G401.6 (cell line): Measurements from ENCODE around the gene EIF4EBP2.

Experiments used
- FAIRE-seq: peaks from 2 replicates; lab custom pipeline; 2012; peaks lifted over from hg19 to GRCh38; lab: Jason Lieb, UNC

Gene EIF4EBP2

GRCh38 chr10:70404036-70404786 lies at the start of gene EIF4EBP2:
Gene EIF4EBP2 (plus strand): TSS chr10:70404145. CDS start chr10:70404402, 257 bp downstream.
- FAIRE-seq: peak; percentile 95

DNA sequence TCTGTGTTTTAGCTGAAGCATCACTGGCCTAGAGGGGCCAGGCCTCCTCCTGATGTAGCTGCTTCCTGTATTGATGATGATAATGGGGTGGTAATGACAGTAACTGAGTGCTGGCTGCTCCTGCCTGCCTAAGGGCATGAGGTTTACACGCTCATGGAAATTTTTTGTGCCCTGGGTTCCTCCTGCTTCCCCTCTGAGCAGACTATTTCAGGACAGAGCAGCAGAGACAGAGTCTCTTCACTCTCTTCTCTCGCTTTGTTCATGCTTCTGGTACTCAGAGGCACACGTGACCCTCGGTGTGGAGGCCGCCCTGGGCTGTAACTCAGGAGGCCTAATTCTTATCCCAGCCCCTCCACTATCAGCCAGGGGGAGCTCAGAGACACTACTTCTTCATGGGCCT lies 49.4 kb upstream of the EIF4EBP2 start:
- no peak for FAIRE-seq

- no peak for FAIRE-seq
Observed at GRCh38 chr10:70355051-70356021, 48.6 kb upstream of the EIF4EBP2 start.

DNA sequence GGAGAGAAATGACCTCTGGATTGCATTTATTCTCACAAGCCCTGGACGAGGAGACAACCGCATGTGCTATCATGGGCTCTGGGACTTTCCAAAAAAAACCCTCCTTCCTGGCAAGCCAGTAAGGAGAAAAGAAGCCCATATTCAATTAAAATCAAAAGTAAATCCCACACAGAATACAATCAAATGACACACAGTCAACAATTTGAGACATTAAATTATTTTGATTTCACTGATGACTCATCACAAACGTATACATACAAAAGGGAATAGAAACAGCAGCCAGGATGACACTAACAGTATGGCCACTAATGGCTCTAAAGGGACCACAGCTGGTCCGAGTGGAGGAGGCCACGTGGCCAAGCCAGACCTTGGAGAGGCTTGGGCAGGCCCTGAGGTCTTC lies 46.4 kb upstream of the EIF4EBP2 start:
- FAIRE-seq: no peak

DNA sequence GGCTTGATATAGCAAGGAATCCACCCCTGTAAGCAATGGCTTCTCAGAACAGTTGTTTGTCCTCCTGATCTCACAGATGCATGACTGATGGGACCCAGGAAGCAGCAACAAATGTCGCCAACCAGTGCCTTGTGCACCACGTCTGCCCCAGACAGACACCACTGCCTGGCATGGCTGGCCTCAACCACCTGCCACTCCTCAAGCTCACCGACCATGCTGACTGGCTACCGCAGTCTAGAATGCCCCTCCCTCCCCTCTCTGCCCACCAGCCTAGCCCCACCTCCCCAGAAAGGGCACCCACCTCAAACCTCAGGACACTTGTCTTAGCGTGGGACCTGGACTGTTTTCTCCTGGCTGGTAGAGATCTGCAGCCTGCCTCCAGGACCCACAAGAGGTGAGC lies 45.5 kb upstream of the EIF4EBP2 start:
- FAIRE-seq: no peak

GRCh38 chr10:70359017-70359550 lies 44.9 kb upstream of the EIF4EBP2 start:
- FAIRE-seq: no peak

DNA sequence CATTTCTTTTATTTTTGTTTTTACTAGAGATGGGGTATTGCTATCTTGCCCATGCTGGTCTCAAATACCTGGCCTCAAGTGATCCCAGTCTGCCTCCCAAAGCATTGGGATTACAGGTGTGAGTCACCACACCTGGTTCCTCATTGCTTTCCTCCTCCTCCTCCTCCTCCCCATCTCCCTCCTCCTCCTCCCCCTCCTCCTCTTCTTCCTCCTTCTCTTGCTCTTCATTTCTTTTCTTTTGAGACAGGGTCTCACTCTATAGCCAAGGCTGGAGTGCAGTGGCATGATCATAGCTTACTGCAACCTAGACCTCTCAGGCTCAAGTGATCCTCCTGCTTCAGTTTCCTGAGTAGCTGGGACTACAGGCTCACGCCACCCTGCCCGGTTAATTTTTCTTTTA lies 43.7 kb upstream of the EIF4EBP2 start:
- FAIRE-seq: no peak

- no peak for FAIRE-seq
Observed at GRCh38 chr10:70362328-70362727, 41.6 kb upstream of the EIF4EBP2 start.

DNA sequence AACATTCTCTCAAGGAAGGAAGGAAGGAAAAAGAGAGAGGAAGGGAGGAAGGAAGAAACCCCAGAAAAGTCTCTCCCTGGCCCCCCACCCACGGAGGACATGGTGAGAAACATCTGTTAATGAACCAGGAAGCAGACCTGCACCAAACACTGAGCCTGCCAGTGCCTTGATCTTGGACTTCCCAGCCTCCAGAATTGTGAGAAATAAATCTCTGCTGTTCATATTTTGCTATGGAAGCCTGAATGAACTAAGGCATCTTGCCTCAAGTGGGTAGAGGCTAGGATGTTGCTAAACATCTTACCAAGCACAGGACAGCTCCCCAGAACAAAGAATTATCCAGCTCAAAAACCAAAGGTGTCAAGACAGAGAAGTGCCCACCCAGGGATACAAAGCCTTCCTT lies 40.7 kb upstream of the EIF4EBP2 start:
- no peak for FAIRE-seq

DNA sequence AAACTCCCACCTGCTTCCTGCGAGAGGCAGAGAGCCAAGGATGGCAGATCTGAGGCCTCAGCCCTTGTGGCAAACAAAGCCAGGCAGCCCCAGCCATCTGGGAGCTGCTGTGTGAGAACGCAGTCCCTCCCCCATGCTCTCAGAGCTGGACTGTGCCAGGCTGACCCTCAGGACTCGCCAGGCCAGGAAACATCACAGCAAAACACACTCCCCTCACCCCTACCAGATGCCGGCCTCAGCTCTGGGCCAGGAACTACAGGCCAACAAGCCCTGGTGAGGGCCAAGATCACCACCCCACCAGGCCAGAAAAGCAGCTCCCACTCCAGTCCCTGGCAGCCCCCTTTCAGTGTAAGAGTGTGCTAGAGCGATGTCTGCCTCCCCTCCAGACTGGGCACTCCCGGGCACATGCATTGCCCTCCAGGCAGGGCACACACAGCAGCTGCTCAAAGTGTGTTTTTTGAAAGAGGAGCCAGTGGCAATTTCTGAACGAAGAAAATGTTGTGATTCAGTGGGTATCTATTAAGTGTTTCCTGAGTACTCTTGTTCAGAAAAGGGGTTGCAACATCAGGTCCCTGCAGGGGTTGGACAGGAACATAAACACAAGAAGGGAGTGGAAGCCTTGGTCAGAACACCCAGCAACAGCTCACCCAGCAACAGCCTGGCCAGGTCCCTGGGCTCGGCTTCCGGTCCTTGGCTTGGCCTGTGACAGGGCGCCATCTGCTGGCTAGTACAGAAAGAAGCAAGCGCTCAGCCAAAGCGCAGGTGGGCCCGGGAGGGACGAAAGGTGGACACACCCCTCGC lies 39.8 kb upstream of the EIF4EBP2 start:
- peak; percentile 92 for FAIRE-seq

- no peak for FAIRE-seq
Observed at GRCh38 chr10:70364772-70365091, 39.2 kb upstream of the EIF4EBP2 start.

DNA sequence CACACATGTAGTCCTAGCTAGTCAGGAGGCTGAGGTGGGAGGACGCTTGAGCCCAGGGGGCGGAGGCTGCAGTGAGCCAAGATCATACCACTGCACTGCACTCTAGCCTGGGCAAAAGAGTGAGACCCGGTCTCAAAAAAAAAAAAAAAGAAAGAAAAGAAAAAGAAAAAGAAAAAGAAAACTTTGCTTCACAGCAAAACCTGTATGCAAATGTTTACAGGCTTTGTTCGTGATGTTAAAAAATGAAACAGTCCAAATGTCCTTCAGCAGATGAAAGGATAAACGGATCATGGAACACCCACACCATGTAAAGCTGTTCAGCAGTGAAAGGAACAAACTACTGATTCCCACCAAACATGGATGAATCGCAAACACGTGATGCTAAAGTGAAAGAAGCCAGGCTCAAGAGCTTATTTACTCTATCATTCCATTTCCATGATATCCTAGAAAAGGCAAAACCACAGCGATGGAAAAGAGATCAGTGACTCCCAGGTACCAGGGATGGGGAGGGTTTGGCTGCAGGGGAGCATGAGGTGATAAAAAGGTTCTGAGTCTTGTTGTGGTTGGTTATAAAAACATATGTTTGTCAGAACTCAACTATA lies 36.6 kb upstream of the EIF4EBP2 start:
- peak; percentile 62 for FAIRE-seq

GRCh38 chr10:70368774-70369482 lies 35.0 kb upstream of the EIF4EBP2 start:
- FAIRE-seq: no peak

- no peak for FAIRE-seq
Observed at GRCh38 chr10:70369498-70370018, 34.4 kb upstream of the EIF4EBP2 start.

DNA sequence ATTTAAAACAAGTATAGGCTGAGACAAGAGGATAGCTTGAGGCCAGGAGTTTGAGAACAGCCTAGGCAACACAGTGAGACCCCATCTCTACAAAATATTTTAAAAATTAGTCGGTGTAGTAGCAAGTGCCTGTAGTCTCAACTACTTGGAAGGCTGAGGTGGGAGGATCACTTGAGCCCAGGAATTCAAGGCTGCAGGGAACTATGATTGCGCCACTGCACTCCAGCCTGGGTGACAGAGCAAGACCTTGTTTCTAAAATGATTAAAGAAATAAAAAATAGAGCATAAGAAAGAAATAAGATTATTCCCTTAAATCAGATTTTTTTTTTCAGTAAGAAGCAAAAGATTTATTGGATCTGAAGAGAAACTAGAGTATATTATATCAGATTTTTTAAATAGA lies 33.2 kb upstream of the EIF4EBP2 start:
- no peak for FAIRE-seq

DNA sequence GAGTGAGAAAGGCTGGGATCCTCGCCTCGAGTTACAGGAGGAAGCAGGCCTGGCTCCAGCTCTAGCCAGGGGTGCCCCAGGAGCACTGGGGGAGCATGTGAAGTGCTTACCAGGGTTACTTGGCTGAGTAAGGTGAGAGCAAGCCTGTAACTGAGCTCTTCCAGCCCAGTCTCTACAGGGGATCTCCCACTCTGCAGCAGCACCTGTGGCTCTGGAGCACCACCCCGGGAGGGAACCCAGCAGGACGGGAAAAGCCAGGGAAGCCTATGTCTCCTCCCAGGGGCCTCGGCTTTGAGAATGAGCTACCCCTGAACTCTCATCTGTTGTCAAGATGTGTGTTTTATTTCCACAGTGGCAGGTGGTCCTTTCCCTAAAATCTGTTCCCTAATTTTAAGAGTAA lies 32.1 kb upstream of the EIF4EBP2 start:
- FAIRE-seq: no peak

GRCh38 chr10:70374775-70375614 lies 28.9 kb upstream of the EIF4EBP2 start:
- FAIRE-seq: no peak

- FAIRE-seq: peak; percentile 99
Observed at GRCh38 chr10:70376436-70377378, 27.2 kb upstream of the EIF4EBP2 start.

GRCh38 chr10:70378122-70378521 lies 25.8 kb upstream of the EIF4EBP2 start:
- peak; percentile 99 for FAIRE-seq
